Measurements from ENCODE around the gene MT1A.

The MT1A gene

GRCh38 chr16:56625140-56625942 is 13.1 kb upstream of the MT1A start, which contains the start of gene MT1E:
Gene MT1E, plus strand, starts transcription at chr16:56625781. Its CDS starts 71 bp downstream, at chr16:56625852.
- peak within 1 kb of the TSS; percentile 81 for H3K4me3 ChIP-seq (ENCODE audit: control insufficient read depth, low read depth, low read length)
- DNase-seq (ENCODE audit: low read depth): peak; percentile 20
- no peak for TF ChIP-seq CTCF (IDR thresholded peaks at IDR 0.05; ENCODE audit: control insufficient read depth, insufficient read depth, low read depth, low read length, missing control alignments)

- no peak for TF ChIP-seq CTCF (IDR thresholded peaks at IDR 0.05; ENCODE audit: control insufficient read depth, insufficient read depth, low read depth, low read length, missing control alignments)
- H3K4me3 ChIP-seq (ENCODE audit: control insufficient read depth, low read depth, low read length): peak overlapping the region; percentile 81
- peak; percentile 51 for DNase-seq (ENCODE audit: low read depth)
Observed at GRCh38 chr16:56625943-56626654, 12.4 kb upstream of the MT1A start.

GRCh38 chr16:56626685-56627084 is 11.8 kb upstream of the MT1A start:
- TF ChIP-seq CTCF (IDR thresholded peaks at IDR 0.05; ENCODE audit: control insufficient read depth, insufficient read depth, low read depth, low read length, missing control alignments): no peak
- no peak for DNase-seq (ENCODE audit: low read depth)
- peak overlapping the region; percentile 81 for H3K4me3 ChIP-seq (ENCODE audit: control insufficient read depth, low read depth, low read length)

GRCh38 chr16:56628486-56629350 is 9.7 kb upstream of the MT1A start:
- H3K4me3 ChIP-seq (ENCODE audit: control insufficient read depth, low read depth, low read length): no peak overlapping the region
- DNase-seq (ENCODE audit: low read depth): no peak
- TF ChIP-seq CTCF (IDR thresholded peaks at IDR 0.05; ENCODE audit: control insufficient read depth, insufficient read depth, low read depth, low read length, missing control alignments): no peak

- TF ChIP-seq CTCF (IDR thresholded peaks at IDR 0.05; ENCODE audit: control insufficient read depth, insufficient read depth, low read depth, low read length, missing control alignments): no peak
- H3K4me3 ChIP-seq (ENCODE audit: control insufficient read depth, low read depth, low read length): no peak overlapping the region
Observed at GRCh38 chr16:56629531-56629930, 8.9 kb upstream of the MT1A start.

GRCh38 chr16:56630134-56630533 is 8.3 kb upstream of the MT1A start:
- H3K4me3 ChIP-seq (ENCODE audit: control insufficient read depth, low read depth, low read length): no peak overlapping the region
- no peak for DNase-seq (ENCODE audit: low read depth)
- TF ChIP-seq CTCF (IDR thresholded peaks at IDR 0.05; ENCODE audit: control insufficient read depth, insufficient read depth, low read depth, low read length, missing control alignments): no peak

More at GRCh38 chr16:56629531-56629930, 8.9 kb upstream of the MT1A start:
- no peak for DNase-seq (ENCODE audit: low read depth)

Data from AG09309 (cell line).